HG03103 (cell line): ENCODE data around the gene LGR4.
"Not testable (repeated sequence)": the region's sequence is repeated elsewhere in the genome, so short reads cannot be mapped to it uniquely, and the experiment has no call there.

Experiments
- ATAC-seq: cut with Tn5 transposase; IDR thresholded peaks from one replicate; pipeline ENCODE4 v1.9.1; 2021; ENCODE audit warnings: low read depth; ENCODE audit not compliant: unreplicated experiment

The LGR4 gene

DNA sequence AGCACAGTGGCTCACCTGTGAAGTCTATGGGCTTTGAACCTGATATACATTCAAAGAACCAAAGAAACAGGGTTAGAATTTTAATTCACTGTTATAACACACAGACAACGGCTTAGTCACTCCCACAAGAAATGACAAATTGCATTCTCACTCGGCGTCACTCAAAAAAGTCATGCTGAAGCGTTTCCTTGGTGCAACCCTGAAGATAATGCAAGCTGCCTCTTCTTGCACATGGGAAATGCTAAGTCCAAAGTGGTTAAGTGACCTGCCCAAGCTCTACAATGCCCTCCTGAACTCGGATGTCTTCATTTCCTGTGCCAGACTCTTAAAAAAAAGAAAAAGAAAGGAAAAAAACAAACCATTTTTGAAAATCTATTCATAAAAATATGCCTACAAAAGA, 10.0 kb downstream of the LGR4 start:
- no peak for ATAC-seq

- ATAC-seq, result no peak
Measured at GRCh38 chr11:27460158-27460978, 12.2 kb downstream of the LGR4 start.

GRCh38 chr11:27459191-27459590, 13.4 kb downstream of the LGR4 start:
- ATAC-seq, result no peak

DNA sequence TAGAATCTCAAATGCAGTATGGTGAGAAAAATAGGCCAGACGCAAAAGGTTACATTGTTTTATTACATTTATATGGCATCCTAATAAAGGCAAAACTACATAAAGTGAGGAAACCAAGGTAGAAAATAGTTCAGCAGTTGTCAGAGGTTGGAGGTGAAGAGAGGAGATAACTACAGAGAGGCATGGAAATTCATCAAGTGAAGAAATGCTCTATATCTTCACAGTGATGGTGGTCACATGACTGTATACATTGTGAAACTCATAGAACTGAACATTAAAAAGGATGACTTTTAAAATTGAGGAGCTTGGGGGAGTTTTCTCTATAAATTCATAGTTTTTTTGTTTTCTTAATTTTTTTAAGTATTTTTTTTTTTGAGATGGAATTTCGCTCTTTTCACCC, 14.4 kb downstream of the LGR4 start:
- ATAC-seq, result no peak

DNA sequence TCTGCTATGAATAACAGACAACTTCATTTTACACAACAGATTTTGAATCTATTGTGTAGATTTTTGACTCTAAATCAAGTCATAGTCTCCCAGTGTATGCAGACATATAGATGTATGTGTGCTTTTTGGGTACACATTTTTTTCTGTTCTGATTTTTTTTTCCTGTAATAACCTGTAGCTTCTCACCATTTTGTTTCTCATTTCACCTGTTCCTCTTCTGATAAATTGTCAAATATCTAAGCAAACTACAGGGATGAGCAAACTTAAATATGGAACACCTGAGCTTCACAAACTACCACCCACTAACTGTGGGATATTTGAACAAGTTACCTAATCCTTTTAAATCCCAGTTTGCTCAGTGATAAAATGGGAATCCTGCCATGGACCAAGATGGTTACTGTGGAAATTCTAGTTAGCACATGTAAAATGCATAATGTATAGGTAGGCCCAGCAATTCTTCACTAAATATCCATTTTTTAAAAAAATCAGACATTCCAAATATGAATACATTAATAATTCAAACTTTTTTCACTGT, 15.7 kb downstream of the LGR4 start:
- ATAC-seq, result no peak

DNA sequence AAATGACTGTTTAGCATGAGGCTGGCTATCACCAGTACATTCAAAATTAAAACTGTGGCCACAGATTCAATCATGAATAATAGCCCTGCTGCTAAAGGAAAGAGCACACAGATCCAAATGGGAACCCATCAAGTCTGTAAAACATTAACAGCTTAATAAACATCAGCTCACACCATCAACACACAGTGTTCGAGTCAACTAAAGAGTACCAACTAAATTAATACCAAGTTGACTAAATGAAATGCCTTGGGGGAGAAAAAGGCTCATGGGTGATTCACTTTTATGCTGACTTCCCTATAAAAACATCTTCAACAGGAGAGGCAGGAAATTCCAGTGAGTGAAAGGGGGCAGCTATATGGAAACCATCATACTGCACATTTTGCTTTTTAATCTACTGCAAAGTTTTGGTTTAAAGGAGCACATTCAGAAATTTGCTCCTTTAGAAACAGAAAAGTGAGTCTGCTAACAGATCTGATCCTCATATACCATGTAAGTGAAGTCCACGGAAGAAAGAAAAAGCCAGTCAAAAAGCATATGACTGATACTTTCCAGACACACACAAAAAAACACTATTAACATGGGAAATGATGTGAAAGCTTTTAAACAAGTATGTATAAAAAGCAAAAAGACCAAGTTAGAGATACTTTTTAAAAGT, 16.3 kb downstream of the LGR4 start:
- no peak for ATAC-seq

GRCh38 chr11:27455667-27456066, 16.9 kb downstream of the LGR4 start:
- no peak for ATAC-seq

GRCh38 chr11:27453701-27454100, 18.9 kb downstream of the LGR4 start:
- ATAC-seq, result no peak

DNA sequence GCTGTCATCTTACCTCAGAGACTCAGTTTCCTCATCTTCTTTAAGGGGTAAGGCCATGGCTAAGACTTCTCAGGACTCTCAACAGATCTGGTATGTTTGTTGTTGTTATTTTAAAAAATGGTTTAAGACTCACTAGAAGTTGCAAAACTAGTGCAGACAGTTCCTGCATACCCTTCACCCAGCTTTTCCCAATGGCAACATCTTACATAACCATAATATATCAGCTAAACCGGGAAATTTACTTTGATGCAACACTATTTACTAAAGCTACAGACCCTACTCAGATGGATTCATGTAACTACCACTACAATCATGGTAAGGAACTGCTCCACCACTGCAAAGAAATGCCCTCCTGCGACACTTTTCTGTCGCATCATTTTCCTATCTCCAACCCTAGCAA, 20.4 kb downstream of the LGR4 start:
- no peak for ATAC-seq

DNA sequence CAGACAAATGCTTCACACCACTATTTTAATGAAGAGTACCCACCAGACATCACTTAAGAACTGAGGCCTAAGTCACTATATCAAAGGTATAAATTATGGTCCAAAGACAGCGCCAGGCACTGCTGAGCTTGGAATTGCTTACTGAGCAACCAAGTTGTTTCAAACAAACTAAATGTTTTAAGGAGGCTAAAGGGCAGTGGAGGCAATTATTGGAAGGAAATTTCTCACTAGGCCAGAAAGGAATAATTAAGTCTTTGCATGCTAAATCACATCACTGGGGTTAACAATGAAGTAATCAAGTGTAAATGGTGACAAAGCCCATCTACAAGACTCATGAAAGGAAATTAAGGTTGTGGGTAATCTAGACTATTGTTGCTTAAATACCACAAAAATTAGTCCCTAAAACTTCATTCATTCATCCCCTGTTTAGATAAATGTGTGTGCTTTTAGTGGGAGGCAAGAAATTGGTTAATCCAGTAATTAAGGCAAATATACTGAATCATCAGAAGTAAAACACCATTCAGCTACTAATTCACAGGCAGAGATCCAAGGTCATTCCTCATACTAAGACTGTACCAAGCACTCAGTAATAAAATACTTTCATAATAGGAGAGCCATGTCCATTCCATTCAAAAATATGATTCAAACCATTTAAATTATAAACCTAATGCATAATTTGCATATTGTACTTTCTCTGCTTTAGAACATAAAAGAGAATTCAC, 21.2 kb downstream of the LGR4 start:
- no peak for ATAC-seq

DNA sequence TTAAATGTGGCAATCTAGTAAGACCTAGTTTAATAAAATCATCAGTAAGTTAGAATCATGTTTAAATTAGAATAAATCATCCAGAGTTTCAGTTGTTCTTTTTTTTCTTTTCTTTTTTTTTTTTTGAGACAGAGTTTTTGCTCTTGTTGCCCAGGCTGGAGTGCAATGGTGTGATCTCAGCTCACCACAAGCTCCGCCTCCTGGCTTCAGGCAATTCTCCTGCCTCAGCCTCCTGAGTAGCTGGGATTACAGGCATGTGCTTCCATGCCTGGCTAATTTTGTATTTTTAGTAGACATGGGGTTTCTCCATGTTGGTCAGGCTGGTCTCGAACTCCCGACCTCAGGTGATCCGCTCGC, 24.4 kb downstream of the LGR4 start:
- ATAC-seq, result not testable (repeated sequence)

DNA sequence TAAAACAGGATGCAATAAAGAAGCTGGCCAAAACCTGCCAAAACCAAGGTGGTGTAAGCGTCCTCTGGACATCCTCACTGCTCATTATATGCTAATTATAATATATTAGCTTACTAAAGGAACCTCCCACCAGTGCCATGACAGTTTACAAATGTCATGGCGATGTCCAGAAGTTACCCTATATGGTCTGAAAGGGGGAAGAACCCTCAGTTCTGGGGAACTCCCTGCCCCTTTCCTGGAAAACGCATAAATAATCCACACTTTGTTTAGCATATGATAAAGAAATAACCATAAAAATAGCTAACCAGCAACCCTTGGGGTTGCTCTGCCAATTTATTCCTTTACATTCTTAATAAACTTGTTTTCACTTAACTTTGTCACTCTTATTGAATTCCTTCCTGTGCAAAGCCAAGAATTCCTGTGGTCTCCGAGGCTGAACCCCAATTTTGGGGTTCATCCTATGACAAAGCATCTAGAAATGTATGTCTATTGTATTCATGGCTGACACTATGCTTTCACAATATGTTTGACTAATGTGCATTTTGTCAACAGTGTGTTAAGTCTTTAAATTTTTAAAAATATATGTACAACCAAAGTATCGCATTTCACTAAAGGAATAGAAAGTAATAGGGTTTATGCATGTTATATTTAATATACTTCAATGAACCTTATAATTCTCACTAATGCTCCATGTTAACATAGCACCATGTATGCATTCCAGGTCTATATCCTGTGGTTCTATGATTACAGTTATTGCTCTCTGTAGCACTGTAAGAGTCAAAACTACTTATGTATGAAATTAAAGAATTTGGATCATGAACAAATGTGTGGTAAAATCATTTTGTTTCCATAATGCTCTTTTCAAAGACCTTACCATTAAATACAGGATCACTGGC, 25.1 kb downstream of the LGR4 start:
- ATAC-seq, result no peak

GRCh38 chr11:27445625-27446024, 27.0 kb downstream of the LGR4 start:
- no peak for ATAC-seq

- ATAC-seq, result no peak
Measured at GRCh38 chr11:27444801-27445215, 27.8 kb downstream of the LGR4 start.

DNA sequence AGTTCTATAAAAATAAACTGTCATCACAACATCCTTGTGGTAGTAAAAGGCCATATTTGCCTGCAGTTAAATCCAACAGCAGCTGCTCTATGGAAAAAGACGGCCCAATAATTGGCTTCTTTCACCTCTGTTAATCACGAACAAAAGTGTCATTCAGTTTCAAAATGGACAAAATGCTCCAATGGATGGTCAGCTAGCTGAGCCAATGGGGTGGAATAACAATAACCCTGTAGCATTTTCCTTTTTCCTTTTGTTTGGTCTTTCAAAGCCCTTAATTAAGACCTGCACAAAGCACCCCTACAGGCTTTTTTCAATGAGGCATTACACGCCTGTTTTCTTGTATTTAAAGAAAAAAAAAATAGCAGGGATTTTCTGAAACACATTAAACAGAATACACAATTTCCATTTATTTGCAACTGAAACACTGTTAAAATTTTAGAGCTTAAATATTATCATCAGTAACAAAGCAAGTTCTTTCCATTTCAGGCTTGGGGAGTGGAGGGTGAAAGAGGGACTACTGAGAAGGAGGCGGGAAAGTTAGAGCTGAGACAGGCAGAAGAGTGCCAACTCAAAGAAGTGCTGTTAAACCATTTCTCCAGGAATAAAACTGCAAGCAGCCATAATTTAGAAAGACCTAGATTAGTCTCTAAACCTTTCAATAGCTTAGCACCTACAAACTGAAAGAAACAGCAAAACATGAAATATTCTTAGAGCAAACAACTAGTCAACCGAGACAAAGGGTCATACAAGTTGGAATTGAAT, 28.7 kb downstream of the LGR4 start:
- no peak for ATAC-seq

DNA sequence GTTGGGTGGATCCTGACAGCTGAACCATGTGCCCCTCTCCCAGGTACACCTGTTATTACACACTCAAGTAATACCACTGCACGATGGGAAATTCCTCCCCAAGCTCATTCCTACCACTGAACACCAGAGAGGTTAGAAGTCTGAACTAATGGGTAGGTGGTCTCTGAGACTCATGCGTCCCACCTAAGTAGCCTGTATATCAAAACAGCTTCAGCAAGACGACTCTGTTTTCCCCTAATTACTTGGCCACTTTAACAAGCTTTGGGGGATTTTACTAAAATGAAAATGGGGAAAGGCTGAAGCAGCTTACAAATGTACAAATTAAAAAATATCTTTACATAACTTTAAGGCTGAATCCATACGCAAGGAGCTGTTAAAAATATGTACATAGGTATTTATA, 29.4 kb downstream of the LGR4 start:
- ATAC-seq, result no peak

- ATAC-seq, result no peak
Measured at GRCh38 chr11:27440090-27440489, 32.5 kb downstream of the LGR4 start.

DNA sequence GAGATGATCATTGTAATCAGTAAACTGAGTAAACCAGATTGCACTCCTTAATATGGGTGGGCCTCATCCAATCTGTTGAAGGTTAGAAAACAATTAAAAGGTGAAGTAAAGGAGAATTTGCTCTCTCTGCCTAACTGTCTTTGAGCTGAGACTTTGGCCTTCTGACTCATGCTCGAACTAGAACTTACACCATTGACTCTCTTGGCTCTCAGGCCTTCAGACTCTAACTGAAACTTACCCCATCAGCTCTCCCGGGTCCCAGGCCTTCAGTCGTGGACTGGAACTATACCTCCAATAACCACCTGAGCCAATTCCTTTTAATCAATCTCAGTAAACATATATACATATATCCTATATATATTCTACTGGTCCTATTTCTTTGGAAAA, 34.0 kb downstream of the LGR4 start:
- no peak for ATAC-seq

GRCh38 chr11:27437829-27438594, 34.6 kb downstream of the LGR4 start:
- ATAC-seq, result no peak
